ENCODE data around the gene HIPK3. TPM values are rescaled to one million over a fixed set of nuclear protein-coding genes. Genes with fewer than 3 reads are reported as not detected.
"Not testable (repeated sequence)": the region's sequence is repeated elsewhere in the genome, so short reads cannot be mapped to it uniquely, and the experiment has no call there.

The HIPK3 gene
- polyA plus RNA-seq (ENCODE audit: insufficient read length in 3 of 3), result 10 to 100 TPM; 39.6 to 48.6 (median 44.3) TPM
- long read RNA-seq, donor 1, result 0 reads
- long read RNA-seq, donor 2, full-length matches to known transcripts, result 2 of 2 reads
- long read RNA-seq, donor 2, partial matches to known transcripts, result 0 of 2 reads
- long read RNA-seq, donor 2, other reads (novel, unspliced or antisense), result 0 of 2 reads
- long read RNA-seq, donor 3, partial matches to known transcripts, result 55 of 55 reads
- long read RNA-seq, donor 3, other reads (novel, unspliced or antisense), result 0 of 55 reads
- long read RNA-seq, donor 4, full-length matches to known transcripts, result 1 of 1 reads
- long read RNA-seq, donor 4, partial matches to known transcripts, result 0 of 1 reads
- long read RNA-seq, donor 4, other reads (novel, unspliced or antisense), result 0 of 1 reads
- long read RNA-seq, donor 5, full-length matches to known transcripts, result 1 of 1 reads
- long read RNA-seq, donor 5, partial matches to known transcripts, result 0 of 1 reads
- long read RNA-seq, donor 5, other reads (novel, unspliced or antisense), result 0 of 1 reads
- long read RNA-seq, donor 6, full-length matches to known transcripts, result 1 of 6 reads
- long read RNA-seq, donor 6, partial matches to known transcripts, result 5 of 6 reads
- long read RNA-seq, donor 6, other reads (novel, unspliced or antisense), result 0 of 6 reads
- long read RNA-seq, donor 7, full-length matches to known transcripts, result 3 of 63 reads
- long read RNA-seq, donor 7, partial matches to known transcripts, result 60 of 63 reads
- long read RNA-seq, donor 7, other reads (novel, unspliced or antisense), result 0 of 63 reads
- long read RNA-seq, donor 8, result 0 reads
- long read RNA-seq, donor 9, partial matches to known transcripts, result 50 of 50 reads
- long read RNA-seq, donor 9, other reads (novel, unspliced or antisense), result 0 of 50 reads
- long read RNA-seq, donor 10, full-length matches to known transcripts, result 1 of 14 reads
- long read RNA-seq, donor 10, partial matches to known transcripts, result 13 of 14 reads
- long read RNA-seq, donor 10, other reads (novel, unspliced or antisense), result 0 of 14 reads
- long read RNA-seq, donor 11, full-length matches to known transcripts, result 2 of 45 reads
- long read RNA-seq, donor 11, partial matches to known transcripts, result 43 of 45 reads
- long read RNA-seq, donor 11, other reads (novel, unspliced or antisense), result 0 of 45 reads
- long read RNA-seq, donor 12, full-length matches to known transcripts, result 3 of 3 reads
- long read RNA-seq, donor 12, partial matches to known transcripts, result 0 of 3 reads
- long read RNA-seq, donor 12, other reads (novel, unspliced or antisense), result 0 of 3 reads
- long read RNA-seq, donor 13, result 0 reads
- long read RNA-seq, donor 14, result 0 reads
- long read RNA-seq, donor 15, full-length matches to known transcripts, result 4 of 9 reads
- long read RNA-seq, donor 15, partial matches to known transcripts, result 5 of 9 reads
- long read RNA-seq, donor 15, other reads (novel, unspliced or antisense), result 0 of 9 reads
- long read RNA-seq, donor 16, full-length matches to known transcripts, result 2 of 2 reads
- long read RNA-seq, donor 16, partial matches to known transcripts, result 0 of 2 reads
- long read RNA-seq, donor 16, other reads (novel, unspliced or antisense), result 0 of 2 reads

- DNase-seq, result peak; percentile 85
Observed at GRCh38 chr11:33257160-33257896, at the start of gene HIPK3. TSS of gene HIPK3 (plus strand) at chr11:33257381.

GRCh38 chr11:33207408-33207985 is 49.7 kb upstream of the HIPK3 start:
- peak; percentile 9 for DNase-seq

GRCh38 chr11:33208150-33208549 is 49.0 kb upstream of the HIPK3 start:
- no peak for DNase-seq

- no peak for DNase-seq
Observed at GRCh38 chr11:33211153-33211552, 46.0 kb upstream of the HIPK3 start.

GRCh38 chr11:33211580-33211979 is 45.6 kb upstream of the HIPK3 start:
- DNase-seq, result no peak

- DNase-seq, result no peak
Observed at GRCh38 chr11:33214187-33214586, 43.0 kb upstream of the HIPK3 start.

GRCh38 chr11:33214767-33215166 is 42.4 kb upstream of the HIPK3 start:
- no peak for DNase-seq

GRCh38 chr11:33216676-33217075 is 40.5 kb upstream of the HIPK3 start:
- not testable (repeated sequence) for DNase-seq

GRCh38 chr11:33222052-33222750 is 35.0 kb upstream of the HIPK3 start:
- DNase-seq, result no peak

GRCh38 chr11:33225371-33225770 is 31.8 kb upstream of the HIPK3 start:
- DNase-seq, result no peak

GRCh38 chr11:33227578-33228261 is 29.5 kb upstream of the HIPK3 start:
- DNase-seq, result no peak

GRCh38 chr11:33234397-33235190 is 22.6 kb upstream of the HIPK3 start:
- DNase-seq, result no peak

GRCh38 chr11:33237039-33237597 is 20.1 kb upstream of the HIPK3 start:
- DNase-seq, result no peak

GRCh38 chr11:33242575-33242974 is 14.6 kb upstream of the HIPK3 start:
- no peak for DNase-seq

- DNase-seq, result not testable (repeated sequence)
Observed at GRCh38 chr11:33243654-33244053, 13.5 kb upstream of the HIPK3 start.

GRCh38 chr11:33248416-33248971 is 8.7 kb upstream of the HIPK3 start:
- peak; percentile 38 for DNase-seq
